Calu3 (cell line): ENCODE data around the gene SCN2B. TPM values are rescaled to one million over a fixed set of nuclear protein-coding genes. Genes with fewer than 3 reads are reported as not detected.

ENCODE experiments used
- BruUV-seq: library from RNA; stranded (reverse); fragments of 400-500 nt; replicated peaks from 2 replicates; lab custom pipeline; 2021; lab: Mats Ljungman, UMichigan
- CTCF ChIA-PET: fragments of 300-600 bp; sonication (Branson Sonifier 250); formaldehyde crosslinking; loops from one replicate; lab custom pipeline; 2022; ENCODE audit warnings: antibody characterized with exemption; lab: Charles Lee
- DNase-seq: peaks from one replicate; pipeline ENCODE4 v3.0.0; 2022
- H3K27ac Mint-ChIP-seq: one replicate; pipeline ENCODE4 v1.8.0; 2022; ENCODE audit warnings: mixed read lengths; ENCODE audit not compliant: unreplicated experiment
- H3K27me3 Mint-ChIP-seq: one replicate; pipeline ENCODE4 v1.8.0; 2022; ENCODE audit warnings: mixed read lengths; ENCODE audit not compliant: unreplicated experiment
- H3K36me3 Mint-ChIP-seq: one replicate; pipeline ENCODE4 v1.8.0; 2022; ENCODE audit warnings: mild to moderate bottlenecking, moderate library complexity, mixed read lengths; ENCODE audit not compliant: insufficient read depth, unreplicated experiment
- H3K4me1 Mint-ChIP-seq: one replicate; pipeline ENCODE4 v1.8.0; 2022; ENCODE audit warnings: mild to moderate bottlenecking, low read depth, mixed read lengths; ENCODE audit not compliant: unreplicated experiment
- H3K4me3 Mint-ChIP-seq: one replicate; pipeline ENCODE4 v1.8.0; 2022; ENCODE audit warnings: mild to moderate bottlenecking, low read depth, moderate library complexity, mixed read lengths; ENCODE audit not compliant: unreplicated experiment
- H3K9me3 Mint-ChIP-seq: one replicate; pipeline ENCODE4 v1.8.0; 2022; ENCODE audit warnings: low read depth, mixed read lengths; ENCODE audit not compliant: unreplicated experiment
- CTCF ChIP-seq: fragments of 200-600 bp; IDR thresholded peaks from one replicate; pipeline ENCODE4 v1.8.0; 2022; ENCODE audit warnings: antibody characterized with exemption; ENCODE audit not compliant: unreplicated experiment
- intact Hi-C: fragments of 100-400 bp; cut with micrococcal nuclease; formaldehyde crosslinking; loops from one replicate; pipeline ENCODE4 v1.10.0; 2022; ENCODE audit not compliant: unreplicated experiment
- total RNA-seq: library from RNA; stranded (reverse); gene quantifications from 2 replicates; pipeline ENCODE4 v1.2.3, GENCODE V29; 2022

SCN2B gene
- total RNA-seq, 1 experiment from 2014 or later = not detected

- H3K9me3 Mint-ChIP-seq = no peaks in the 10 kb centered on the region
- intact Hi-C loops = no loop called here
- BruUV-seq = no TSS peak
- H3K27ac Mint-ChIP-seq = no peak overlapping the region
- H3K4me3 Mint-ChIP-seq = no peak overlapping the region
- H3K36me3 Mint-ChIP-seq = no peaks in the 10 kb centered on the region
- DNase-seq = no peak
- no peaks in the 10 kb centered on the region for H3K27me3 Mint-ChIP-seq
- H3K4me1 Mint-ChIP-seq = peaks cover 5% of the 10 kb centered on the region
- TF ChIP-seq CTCF = no peak
- CTCF ChIA-PET = no interaction called here
These were observed 30.6 kb upstream of the SCN2B start for GRCh38 chr11:118207079-118207478.

GRCh38 chr11:118206391-118207031 lies 30.1 kb upstream of the SCN2B start:
- no peaks in the 10 kb centered on the region for H3K4me1 Mint-ChIP-seq
- TF ChIP-seq CTCF = no peak
- no peaks in the 10 kb centered on the region for H3K27me3 Mint-ChIP-seq
- H3K36me3 Mint-ChIP-seq = no peaks in the 10 kb centered on the region
- no peak overlapping the region for H3K4me3 Mint-ChIP-seq
- H3K9me3 Mint-ChIP-seq = no peaks in the 10 kb centered on the region
- BruUV-seq = no TSS peak
- intact Hi-C loops = no loop called here
- H3K27ac Mint-ChIP-seq = no peak overlapping the region
- DNase-seq = no peak
- CTCF ChIA-PET = no interaction called here

- BruUV-seq = no TSS peak
- no peak for DNase-seq
- H3K9me3 Mint-ChIP-seq = no peaks in the 10 kb centered on the region
- H3K4me3 Mint-ChIP-seq = no peak overlapping the region
- no peaks in the 10 kb centered on the region for H3K27me3 Mint-ChIP-seq
- no peak for TF ChIP-seq CTCF
- no peaks in the 10 kb centered on the region for H3K36me3 Mint-ChIP-seq
- H3K27ac Mint-ChIP-seq = no peak overlapping the region
- intact Hi-C loops = no loop called here
- no peaks in the 10 kb centered on the region for H3K4me1 Mint-ChIP-seq
- CTCF ChIA-PET = no interaction called here
These were observed 29.4 kb upstream of the SCN2B start for GRCh38 chr11:118205606-118206378.

GRCh38 chr11:118202599-118203422 lies 26.4 kb upstream of the SCN2B start:
- Mint-ChIP-seq H3K27me3 (no peaks in the 10 kb centered on the region), H3K4me1 (no peaks in the 10 kb centered on the region), H3K36me3 (no peaks in the 10 kb centered on the region), H3K27ac (no peak overlapping the region), H3K9me3 (no peaks in the 10 kb centered on the region), H3K4me3 (no peak overlapping the region)
- BruUV-seq = no TSS peak
- DNase-seq = peak; percentile 14
- no peak for TF ChIP-seq CTCF
- intact Hi-C loops = no loop called here
- CTCF ChIA-PET = interaction anchor here (0.9 to 1.6 kb wide), 4 partner anchors 12 to 151 kb away, joined by 3 to 5 read pairs (median 3); no protein-coding TSS in a partner anchor
